Activated CD8-positive, alpha-beta memory T cell treated with anti-CD3 and anti-CD28 coated beads, Interleukin-2, amount 50 U/mL, for 48 hours (primary cell): Measurements from ENCODE around the gene MRPS12.
"Not testable (repeated sequence)": the region's sequence is repeated elsewhere in the genome, so short reads cannot be mapped to it uniquely, and the experiment has no call there.

Experiments
- DNase-seq: peaks from one replicate; pipeline ENCODE4 v3.0.0-alpha.2; 2020

Gene MRPS12

GRCh38 chr19:38942471-38943181, 11.9 kb downstream of the MRPS12 start:
- no peak for DNase-seq

GRCh38 chr19:38944981-38945506, 14.3 kb downstream of the MRPS12 start:
- DNase-seq: no peak

- no peak for DNase-seq
Observed at GRCh38 chr19:38945562-38946228, 15.0 kb downstream of the MRPS12 start.

DNA sequence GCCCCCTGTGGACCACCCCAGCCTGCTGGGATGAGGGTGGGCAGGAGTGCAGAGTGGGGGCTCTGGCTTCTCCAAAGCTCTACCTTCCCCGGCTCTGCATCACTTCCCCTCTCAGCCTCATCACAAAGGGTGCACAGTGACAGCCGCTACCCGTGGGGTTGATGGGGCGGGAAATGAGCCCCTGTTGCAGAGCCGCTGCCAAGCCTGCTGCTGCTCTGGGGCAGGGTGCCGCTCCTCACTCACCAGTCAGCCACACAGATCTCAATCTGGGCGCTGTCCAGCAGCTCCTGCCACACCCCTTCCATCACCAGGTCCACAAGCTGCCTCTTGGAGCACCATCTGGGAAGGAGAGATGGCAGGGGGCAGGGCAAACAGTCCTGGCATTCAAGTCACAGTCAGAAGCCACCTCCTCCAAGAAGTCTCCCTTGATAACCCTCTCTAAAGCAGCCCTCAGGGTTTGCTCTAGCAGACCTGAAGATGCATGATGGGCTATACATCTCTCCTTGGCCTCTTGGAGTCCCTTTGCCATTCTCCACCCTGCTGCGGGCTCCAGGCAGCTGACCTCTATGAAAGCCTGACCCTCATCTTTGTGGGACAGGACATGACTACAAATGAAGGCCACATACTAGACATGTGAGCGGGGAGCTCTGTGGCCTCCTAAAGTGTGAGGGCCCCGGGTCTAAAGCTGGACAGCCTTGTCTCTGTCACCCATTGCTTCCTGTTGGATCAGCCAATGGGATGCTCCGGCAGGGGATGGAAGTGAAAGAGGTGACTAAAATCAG, 15.7 kb downstream of the MRPS12 start:
- no peak for DNase-seq

GRCh38 chr19:38949580-38950367, 19.0 kb downstream of the MRPS12 start:
- DNase-seq: peak; percentile 93

DNA sequence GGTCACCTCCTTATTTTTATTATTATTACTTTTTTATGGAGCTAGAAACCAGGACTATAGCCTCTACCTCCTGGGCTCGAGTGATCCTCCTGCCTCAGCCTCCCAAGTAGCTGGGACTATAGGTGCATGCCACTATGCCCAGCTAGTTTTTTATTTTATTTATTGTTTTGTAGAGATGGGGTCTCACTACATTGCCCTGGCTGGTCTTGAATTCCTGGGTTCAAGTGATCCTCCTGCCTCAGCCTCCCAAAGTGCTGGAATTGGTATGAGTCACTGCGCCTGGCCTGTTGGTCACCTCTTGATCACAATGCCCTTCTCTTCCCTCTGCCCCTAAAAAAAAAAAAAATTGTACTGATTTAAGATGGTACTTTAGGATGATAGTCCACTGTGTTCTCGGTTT, 20.4 kb downstream of the MRPS12 start:
- DNase-seq: no peak

DNA sequence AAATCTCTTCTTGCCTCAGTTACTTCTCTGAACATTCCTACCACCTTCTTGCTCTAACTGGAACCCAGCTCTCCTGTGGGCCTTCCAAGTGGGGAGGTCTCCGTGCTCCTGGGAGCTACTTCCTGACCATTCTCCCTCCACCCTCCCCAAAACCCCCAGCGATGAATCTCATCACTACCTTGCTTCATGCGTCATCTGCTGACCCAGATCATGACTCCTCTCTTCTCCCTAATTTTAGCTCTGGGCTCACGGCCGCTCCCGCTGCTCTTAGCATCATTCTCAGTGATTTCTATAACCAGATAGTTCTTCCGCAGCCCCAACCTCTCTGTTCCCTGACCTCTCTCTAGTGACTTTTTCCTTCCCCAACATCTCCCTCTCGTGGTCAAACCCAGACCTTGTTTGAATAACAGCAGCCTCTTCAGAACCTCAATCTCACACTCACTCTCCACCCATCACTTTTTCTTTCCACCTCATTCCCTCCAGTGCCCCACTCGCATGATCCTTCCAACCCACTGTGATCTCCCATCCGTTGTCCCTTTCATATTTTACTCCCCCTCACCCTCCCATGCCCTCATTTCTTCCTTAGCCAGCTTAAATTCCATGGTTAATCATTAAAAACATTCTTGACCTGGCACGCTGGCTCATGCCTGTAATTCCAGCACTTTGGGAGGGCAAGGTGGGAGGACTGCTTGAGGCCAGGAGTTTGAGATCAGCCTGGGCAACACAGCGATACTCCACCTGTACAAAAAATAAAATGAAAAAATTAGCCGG, 21.8 kb downstream of the MRPS12 start:
- no peak for DNase-seq

GRCh38 chr19:38953677-38954076, 22.9 kb downstream of the MRPS12 start:
- DNase-seq: no peak

GRCh38 chr19:38956264-38956663, 25.5 kb downstream of the MRPS12 start:
- no peak for DNase-seq

DNA sequence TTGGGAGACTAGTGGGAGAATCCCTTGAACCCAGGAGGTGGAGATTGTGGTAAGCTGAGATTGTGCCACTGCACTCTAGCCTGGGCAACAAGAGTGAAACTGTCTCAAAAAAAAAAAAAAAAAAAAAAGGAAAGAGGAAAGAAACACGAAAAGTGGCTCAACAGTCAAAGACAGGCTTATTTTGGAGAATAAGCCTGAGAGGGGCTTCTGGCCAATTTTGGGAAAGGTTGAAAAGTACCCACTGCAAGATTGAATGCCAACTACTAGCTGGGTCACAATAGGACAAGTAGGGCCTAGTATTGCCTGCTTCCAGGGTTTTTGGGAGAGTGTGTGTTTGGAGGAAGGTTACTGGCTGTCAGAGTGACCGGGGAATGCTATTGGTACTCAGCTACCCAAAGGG, 27.6 kb downstream of the MRPS12 start:
- no peak for DNase-seq

GRCh38 chr19:38959618-38960017, 28.9 kb downstream of the MRPS12 start:
- no peak for DNase-seq

DNA sequence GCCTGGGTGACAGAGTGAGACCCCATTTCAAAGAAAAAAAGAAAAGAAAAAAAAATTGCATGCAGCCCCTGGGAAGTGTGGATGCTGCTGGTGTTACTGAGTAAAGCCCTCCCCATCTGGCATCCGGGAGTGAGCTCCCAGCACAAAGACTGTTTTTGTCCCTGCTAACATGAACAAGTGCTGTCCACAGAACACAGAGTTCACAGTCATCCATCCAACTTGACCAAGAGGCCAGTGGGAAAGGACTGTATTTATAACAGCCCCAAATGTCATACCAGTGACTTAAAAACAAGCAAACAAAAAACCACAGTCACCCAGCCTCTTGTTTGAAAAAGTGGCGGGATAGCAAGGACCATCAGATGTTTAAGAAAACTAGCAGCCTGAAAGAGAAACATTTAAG, 34.0 kb downstream of the MRPS12 start:
- DNase-seq: no peak

- DNase-seq: not testable (repeated sequence)
Observed at GRCh38 chr19:38966149-38966548, 35.4 kb downstream of the MRPS12 start.

DNA sequence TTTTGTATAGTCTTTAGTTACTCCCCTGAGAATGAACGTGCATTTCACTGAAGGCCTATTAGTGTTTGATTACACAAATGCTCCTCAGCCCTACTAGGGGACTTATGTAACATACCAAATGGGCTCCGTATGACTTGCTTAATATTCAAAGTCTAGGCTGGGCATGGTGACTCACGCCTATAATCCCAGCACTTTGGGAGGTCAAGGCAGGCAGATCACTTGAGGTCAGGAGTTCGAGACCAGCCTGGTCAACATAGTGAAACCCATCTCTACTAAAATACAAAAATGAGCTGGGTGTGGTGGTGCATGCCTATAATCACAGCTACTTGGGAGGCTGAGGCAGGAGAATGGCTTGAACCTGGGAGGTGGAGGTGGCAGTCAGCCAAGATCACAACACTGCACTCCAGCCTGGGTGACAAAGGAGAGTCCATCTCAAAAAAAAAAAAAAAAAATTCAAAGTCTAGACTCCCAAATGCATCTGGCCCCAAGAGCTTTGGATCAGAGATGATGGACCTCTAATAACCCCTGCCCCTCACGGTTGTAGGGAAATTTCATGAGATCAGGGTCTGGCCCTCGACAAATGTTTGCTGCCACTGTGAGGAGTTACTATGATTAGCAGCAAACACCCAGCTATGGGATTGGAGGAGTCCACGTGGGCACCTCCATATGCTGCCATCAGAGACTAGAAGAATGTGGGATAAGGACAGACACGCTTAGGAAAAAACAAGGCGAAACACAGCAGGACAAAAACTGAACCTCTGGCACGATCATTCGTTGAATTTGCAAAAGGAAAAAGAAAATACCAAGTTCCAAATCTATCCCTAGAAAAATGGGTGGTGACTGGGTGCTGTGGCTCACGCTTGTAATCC, 40.2 kb downstream of the MRPS12 start:
- no peak for DNase-seq

- DNase-seq: no peak
Observed at GRCh38 chr19:38971672-38972071, 40.9 kb downstream of the MRPS12 start.

DNA sequence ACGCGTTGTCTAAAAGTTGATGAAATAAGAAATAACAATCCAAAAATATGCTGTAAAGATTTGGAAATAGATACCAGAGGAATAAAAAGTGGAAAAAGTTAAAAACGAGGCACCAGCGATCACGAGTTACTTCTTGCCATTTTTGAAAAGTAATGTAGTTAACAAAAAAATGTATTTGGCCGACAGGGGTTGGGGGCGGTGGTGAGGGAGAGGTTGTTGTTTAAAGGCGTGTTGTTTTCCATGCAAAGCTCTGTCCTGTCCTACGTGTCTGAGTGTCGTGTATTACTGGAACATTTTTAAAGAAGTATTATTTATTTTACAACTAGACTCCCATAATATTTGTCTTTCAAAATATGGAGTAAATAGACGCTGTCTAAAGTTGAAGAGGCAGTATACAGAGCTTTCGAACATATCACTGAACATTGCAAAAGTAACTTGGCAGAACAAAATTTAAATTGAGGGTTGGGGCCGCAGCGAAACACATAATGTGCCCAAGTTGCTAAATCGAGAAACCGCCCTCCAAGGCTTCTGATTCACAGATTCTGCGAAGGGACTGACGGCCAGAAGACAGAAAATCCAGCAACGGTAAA, 44.0 kb downstream of the MRPS12 start:
- no peak for DNase-seq

DNA sequence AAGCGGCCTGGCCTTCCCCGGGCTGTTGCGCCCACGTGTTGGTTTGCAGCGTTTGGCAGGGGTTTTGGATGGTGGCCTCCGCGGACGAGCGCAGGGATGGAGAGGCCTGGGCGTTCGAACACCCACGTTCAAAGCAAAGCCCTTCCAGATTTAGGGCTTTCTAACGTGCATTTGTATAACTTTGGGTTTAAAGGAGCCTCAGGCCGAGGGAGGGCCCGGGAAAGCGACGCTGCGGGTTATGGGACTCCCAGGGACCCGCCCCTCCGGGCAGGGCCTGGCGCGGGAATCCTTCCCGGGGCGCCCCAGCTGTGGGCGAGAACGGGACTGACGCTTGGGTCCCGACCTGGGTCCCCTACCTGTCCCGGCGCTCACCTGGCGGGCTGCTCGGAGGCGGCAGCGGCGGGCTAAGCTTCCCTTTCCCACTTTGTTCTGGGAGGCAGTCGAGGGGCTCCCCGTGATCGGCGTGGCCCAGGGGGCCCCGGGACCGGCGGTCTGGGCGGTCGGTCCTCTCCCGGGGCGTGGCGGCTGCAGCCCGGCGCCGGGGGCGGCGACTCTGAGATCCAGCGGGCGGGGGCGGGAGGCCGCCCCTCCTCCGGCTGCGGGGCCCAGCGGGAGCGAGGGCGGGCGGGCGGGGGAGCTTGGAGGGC, 44.6 kb downstream of the MRPS12 start, which contains the start of gene FBXO17:
Gene FBXO17, minus strand, starts transcription at position 529 of the 647 bp plus-strand sequence. CDS start 25,423 bp downstream, outside the sequence.
- no peak for DNase-seq

- DNase-seq: no peak
Observed at GRCh38 chr19:38975861-38976271, 45.1 kb downstream of the MRPS12 start.

- peak; percentile 79 for DNase-seq
Observed at GRCh38 chr19:38977445-38978325, 46.9 kb downstream of the MRPS12 start.
